EH (cell line): ENCODE measurements around the gene CTRL.
A peak's percentile ranks its signal among the peaks of the same experiment; 100 is the strongest.
"Not testable (repeated sequence)": the region's sequence is repeated elsewhere in the genome, so short reads cannot be mapped to it uniquely, and the experiment has no call there.

Source experiments
- DNase-seq: peaks from one replicate; pipeline ENCODE4 v3.0.0-alpha.2; 2015; ENCODE audit warnings: low read depth

CTRL gene

DNA sequence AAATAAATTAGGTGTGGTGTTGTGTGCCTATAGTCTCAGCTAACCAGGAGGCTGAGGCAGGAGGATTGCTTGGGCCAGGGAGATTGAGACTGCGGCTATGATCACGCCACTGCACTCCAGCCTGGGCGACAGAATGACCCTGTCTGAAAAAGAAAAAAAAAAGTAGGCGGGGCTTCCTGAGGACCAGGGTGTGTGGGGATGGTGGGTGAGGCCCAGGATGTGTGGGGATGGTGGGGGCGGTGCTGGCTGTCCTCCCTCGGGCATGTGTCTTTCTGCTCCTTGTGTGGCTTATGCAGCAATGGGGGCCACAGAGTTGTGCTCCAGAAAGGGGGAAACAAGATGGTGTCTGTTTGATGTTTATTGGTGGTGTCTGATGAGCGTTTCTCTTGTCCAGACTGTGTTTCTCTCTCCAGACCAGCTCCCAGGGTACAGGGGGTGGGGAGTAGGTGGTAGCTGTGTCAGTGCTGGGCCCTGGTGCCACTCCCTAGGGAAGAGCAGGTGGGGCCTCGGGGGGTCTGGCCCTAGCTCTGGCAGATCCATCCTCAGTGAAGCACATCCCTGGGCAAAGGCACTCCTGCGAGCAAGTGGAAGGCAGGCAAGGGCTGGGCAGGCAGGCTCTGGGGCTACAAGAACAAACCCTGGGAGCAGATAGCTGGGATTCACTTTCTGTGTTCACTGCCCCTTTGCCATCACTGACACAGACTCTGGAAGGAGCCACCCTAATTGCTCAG lies 10.0 kb upstream of the CTRL start:
- DNase-seq = no peak

- DNase-seq = no peak
Observed at GRCh38 chr16:67940446-67941089, 8.9 kb upstream of the CTRL start.

DNA sequence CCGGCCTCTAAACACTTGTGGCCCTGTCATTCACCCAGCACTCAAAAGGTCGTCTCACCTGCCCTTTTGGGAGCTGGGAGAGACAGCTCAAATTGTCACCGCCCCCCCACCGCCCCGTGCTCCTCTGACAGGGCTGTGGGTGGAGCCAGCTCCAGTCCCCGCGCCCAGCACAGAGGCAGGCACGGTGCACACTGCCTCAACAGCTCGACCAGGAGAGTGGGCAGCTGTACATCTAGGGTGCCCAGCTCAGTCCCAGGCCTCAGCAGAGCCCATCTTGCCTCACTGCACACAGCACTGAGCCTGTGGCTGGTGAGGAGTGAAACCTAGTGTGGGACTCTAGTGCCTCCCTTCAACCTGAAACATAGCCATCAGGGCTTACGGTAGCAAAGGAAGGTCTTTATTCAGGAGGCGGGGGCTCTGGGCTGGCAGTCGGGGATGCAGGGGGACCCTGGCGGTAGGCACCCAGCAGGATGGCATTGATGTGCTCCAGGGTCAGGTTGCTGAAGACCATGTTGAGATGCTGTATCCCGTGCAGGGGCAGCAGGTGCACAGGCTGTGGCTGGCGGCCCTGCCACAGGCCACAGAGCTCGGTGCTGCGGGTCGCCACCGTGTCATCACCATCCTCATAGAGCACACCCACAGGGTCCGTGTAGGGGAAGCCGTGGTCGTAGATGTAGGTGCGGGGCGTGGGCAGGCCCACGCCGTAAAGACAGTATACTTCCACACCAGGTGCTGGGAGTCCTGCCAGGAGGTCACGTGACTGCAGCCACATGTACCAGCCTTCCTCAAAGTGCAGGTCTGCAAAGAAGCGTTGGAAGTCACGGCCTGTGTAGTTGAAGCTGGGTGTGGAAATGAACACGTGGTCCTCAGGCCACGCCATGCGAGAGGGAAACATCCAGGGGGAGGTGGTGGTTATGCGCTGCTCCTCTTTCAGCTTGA lies 8.1 kb upstream of the CTRL start:
- no peak for DNase-seq

- DNase-seq = not testable (repeated sequence)
Observed at GRCh38 chr16:67937713-67938112, 6.1 kb upstream of the CTRL start.

GRCh38 chr16:67936880-67937605 lies 5.4 kb upstream of the CTRL start:
- DNase-seq = no peak

DNA sequence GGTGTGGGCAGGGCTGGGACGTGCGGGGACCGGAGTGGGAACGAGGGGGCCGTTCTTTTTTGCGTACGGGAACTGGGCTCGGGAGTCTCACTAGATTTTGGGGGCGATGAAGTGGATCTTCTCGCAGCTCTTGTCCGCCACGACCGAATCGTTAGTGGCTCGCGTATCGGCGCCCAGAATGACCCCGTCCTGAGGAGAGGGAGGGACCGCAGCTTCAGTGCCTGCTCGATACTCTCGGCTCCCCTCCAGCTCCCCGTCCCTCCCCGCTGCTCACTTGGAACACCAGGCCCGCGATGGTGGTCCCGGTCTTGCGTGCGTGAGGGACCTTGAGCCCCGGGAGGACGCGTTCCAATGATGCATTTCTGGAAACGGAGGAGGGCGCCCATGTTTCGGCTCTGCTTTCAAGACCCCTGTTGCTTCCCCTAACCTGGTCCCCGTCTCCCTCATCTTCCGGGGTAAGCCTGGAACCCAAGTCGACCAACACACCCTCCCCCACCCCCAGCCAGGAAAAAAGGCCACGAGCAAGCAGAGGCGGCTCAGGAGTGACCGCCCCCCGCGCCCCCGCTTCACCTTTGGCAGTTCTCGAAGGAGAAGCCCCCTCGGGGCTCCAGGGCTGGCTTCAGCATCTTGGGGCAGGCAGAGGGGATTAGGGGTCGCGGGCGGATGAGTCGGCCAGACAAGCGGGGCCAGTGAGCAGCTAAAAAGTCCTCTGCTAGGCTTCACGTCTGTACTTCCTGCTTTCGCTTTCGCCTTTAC lies 4.6 kb upstream of the CTRL start, which contains the start of gene PSMB10:
Gene PSMB10 (minus strand): TSS at position 727 of the 756 bp plus-strand sequence. CDS start 101 bp downstream, at position 626.
- DNase-seq = peak; percentile 86

- DNase-seq = peak; percentile 95
Observed at GRCh38 chr16:67935402-67936123, 3.9 kb upstream of the CTRL start.

DNA sequence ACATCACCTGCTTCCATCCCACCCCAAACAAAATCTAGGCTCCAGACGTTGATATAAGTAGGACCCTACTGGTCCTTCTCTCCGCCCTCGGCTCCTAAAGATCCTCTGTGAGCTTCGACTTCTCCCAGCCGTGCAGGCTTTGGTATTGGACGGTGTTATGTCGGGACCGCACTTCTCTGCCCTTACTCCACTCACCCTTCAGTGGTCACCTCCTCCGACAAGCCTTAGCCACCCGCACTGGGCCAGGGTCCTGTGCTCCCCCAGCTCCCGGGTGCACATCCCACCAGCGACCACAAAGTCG lies 3.4 kb upstream of the CTRL start:
- DNase-seq = peak; percentile 26

DNA sequence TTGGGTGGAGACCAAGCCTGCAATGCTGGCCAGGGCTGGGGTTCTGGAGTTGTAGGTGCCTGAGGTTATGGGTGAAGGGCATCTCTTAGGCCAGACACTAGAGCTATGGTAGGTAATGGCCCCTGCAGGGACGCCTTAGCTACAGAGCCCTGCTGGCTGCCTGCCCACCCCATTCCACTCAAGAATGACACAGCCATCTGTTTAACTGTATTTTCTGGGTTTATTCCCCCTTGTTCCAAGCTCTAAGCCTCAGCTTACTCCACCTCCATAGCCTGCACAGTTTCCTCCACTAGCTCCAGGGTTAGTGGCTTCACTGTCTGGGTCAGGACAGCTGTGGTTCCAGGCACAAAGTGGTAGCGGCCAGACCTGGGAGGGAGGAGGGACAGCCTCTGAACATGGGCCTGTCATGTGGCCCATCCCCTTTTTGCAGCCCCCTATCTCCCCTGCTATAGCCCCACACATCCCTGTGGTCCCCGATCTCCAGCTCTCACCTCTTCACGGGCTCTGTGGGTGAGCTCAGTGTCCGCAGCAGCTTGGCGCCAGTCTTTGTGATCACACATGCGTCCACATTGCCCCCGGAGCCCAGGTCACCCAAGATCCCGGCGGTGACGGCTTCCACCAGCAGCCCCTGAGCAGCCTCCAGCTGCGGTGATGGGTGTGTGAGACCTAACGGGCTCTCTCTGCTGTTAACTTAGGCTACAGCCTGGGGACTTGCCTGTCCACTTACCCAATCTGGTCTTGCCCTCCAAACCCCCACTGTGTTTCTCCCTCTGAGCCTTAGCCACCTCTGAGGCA lies 2.8 kb upstream of the CTRL start:
- DNase-seq = peak; percentile 30

DNA sequence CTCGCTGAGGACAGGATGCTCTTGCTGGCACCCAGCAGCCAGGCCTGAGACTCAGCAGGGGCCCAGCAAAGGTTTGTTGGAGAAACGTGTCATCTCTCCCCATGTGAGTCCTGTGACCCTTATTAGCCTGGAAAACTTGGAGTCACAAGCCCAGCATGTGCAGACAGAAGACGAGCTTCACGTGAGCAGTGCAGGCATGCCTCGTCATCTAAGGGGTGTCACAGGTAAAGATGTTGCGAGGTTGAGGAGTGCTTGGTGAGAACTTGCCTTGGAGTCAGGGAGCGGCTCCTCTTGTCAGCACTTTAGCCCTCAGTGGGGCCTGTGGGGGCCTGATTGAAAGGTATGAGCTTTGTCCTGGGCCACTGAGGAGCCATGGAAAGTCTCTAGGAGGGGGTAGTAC lies 2.1 kb upstream of the CTRL start:
- DNase-seq = no peak

DNA sequence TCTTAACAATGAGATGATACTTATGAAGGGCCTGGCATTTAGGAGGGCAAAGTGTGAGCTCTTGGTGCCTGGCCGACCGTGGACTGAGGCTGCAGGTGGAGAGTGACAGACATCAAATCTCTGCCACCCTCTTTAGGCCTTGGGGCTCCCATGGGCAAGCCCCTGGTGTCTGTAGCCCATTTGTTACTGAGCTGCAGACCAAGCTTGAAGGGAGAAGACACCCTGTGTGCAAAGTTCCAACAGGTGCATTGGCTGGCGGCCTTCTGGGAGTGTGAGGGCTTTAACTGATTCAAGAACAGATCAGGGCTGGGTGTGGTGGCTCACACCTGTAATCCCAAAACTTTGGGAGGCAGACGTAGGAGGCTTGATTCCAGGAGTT lies 789 bp upstream of the CTRL start:
- DNase-seq = no peak

DNA sequence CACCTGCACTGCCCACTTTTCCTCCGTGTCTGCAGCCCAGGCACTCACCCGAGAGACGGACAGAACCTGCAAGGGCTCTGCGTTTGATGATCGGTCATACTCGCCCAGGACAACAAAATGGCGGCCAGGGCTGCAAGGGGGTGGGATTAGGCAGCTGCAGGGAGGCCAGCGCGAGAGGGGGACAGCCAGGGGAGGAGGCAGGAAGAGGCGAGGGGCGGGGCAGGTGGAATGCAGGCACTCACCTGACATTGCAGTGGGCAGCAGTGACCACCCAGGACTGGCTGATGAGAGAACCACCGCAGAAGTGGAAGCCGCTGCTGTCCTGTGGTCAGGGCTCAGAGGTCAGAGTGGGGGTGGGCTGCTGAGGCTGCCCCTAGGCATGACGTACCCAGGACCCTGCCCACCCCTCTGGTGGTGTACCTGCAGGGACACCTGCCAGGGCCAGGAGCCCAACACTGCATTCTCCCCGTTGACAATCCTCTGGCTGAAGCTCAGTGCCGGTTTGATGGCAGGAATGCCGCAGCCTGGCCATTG lies 917 bp downstream of the CTRL start:
- no peak for DNase-seq

GRCh38 chr16:67930191-67930590 lies 1.5 kb downstream of the CTRL start:
- DNase-seq = no peak

GRCh38 chr16:67928561-67929364 lies 2.9 kb downstream of the CTRL start:
- peak; percentile 69 for DNase-seq

GRCh38 chr16:67928147-67928546 lies 3.5 kb downstream of the CTRL start:
- DNase-seq = no peak

GRCh38 chr16:67927131-67927941 lies 4.3 kb downstream of the CTRL start:
- DNase-seq = no peak

GRCh38 chr16:67926181-67926750 lies 5.4 kb downstream of the CTRL start:
- DNase-seq = no peak
